ENCODE measurements around the gene SPATA3. TPM values are rescaled to one million over a fixed set of nuclear protein-coding genes. Genes with fewer than 3 reads are reported as not detected.

The SPATA3 gene
- total RNA-seq, 2 donors from 2014 or later = 0.50 TPM; not detected in 1

- Mint-ChIP-seq H3K9me3 (no peaks in the 10 kb centered on the region), H3K27ac (peak overlapping the region in 1 of 2 donors; percentile 18), H3K36me3 (no peaks in the 10 kb centered on the region), H3K4me1 (ENCODE audit: low read depth in 2 of 2) (no peaks in the 10 kb centered on the region), H3K4me3 (no peak overlapping the region), H3K27me3 (peaks cover 36 to 37% of the 10 kb centered on the region in 2 donors)
- no peak for ATAC-seq
- no peak for DNase-seq (ENCODE audit: low spot score)
Observed at GRCh38 chr2:231032575-231033140, 36.7 kb downstream of the SPATA3 start.

GRCh38 chr2:231033147-231034132 is 37.5 kb downstream of the SPATA3 start:
- Mint-ChIP-seq H3K27ac (peak overlapping the region in 1 of 2 donors; percentile 18), H3K4me3 (no peak overlapping the region), H3K27me3 (peaks cover 39 to 40% of the 10 kb centered on the region in 2 donors), H3K4me1 (ENCODE audit: low read depth in 2 of 2) (no peaks in the 10 kb centered on the region), H3K9me3 (no peaks in the 10 kb centered on the region), H3K36me3 (no peaks in the 10 kb centered on the region)
- DNase-seq (ENCODE audit: low spot score) (no peak), ATAC-seq (no peak)

- Mint-ChIP-seq H3K4me1 (ENCODE audit: low read depth in 2 of 2) (no peaks in the 10 kb centered on the region), H3K36me3 (no peaks in the 10 kb centered on the region), H3K4me3 (no peak overlapping the region), H3K27ac (no peak overlapping the region), H3K27me3 (peaks cover 42 to 50% of the 10 kb centered on the region in 2 donors), H3K9me3 (no peaks in the 10 kb centered on the region)
- no peak for DNase-seq (ENCODE audit: low spot score)
- no peak for ATAC-seq
Observed at GRCh38 chr2:231034291-231034882, 38.5 kb downstream of the SPATA3 start.

- no peaks in the 10 kb centered on the region for H3K36me3 Mint-ChIP-seq
- H3K4me3 Mint-ChIP-seq = no peak overlapping the region
- ATAC-seq = no peak
- peaks cover 54 to 67% of the 10 kb centered on the region in 2 donors for H3K27me3 Mint-ChIP-seq
- peaks cover 0 to 3% of the 10 kb centered on the region in 2 donors for H3K4me1 Mint-ChIP-seq (ENCODE audit: low read depth in 2 of 2)
- no peak for DNase-seq (ENCODE audit: low spot score)
- H3K27ac Mint-ChIP-seq = no peak overlapping the region
- no peaks in the 10 kb centered on the region for H3K9me3 Mint-ChIP-seq
Observed at GRCh38 chr2:231036131-231036530, 40.2 kb downstream of the SPATA3 start.

GRCh38 chr2:231036578-231037106 is 40.7 kb downstream of the SPATA3 start:
- DNase-seq (ENCODE audit: low spot score) (no peak), ATAC-seq (no peak)
- no peaks in the 10 kb centered on the region for H3K9me3 Mint-ChIP-seq
- no peak overlapping the region for H3K4me3 Mint-ChIP-seq
- no peak overlapping the region for H3K27ac Mint-ChIP-seq
- peaks cover 0 to 5% of the 10 kb centered on the region in 2 donors for H3K4me1 Mint-ChIP-seq (ENCODE audit: low read depth in 2 of 2)
- peaks cover 57 to 72% of the 10 kb centered on the region in 2 donors for H3K27me3 Mint-ChIP-seq
- no peaks in the 10 kb centered on the region for H3K36me3 Mint-ChIP-seq

GRCh38 chr2:231037202-231037730 is 41.3 kb downstream of the SPATA3 start, which contains the start of gene C2orf72:
Gene C2orf72 (plus strand): TSS chr2:231037523. CDS start chr2:231037566, 43 bp downstream.
- H3K4me1 Mint-ChIP-seq (ENCODE audit: low read depth in 2 of 2) = peaks cover 0 to 8% of the 10 kb centered on the region in 2 donors
- H3K4me3 Mint-ChIP-seq = peak within 1 kb of the TSS; percentile 61
- DNase-seq (ENCODE audit: low spot score) (no peak), ATAC-seq (peak; percentile 47 to 54)
- no peaks in the 10 kb centered on the region for H3K36me3 Mint-ChIP-seq
- H3K27ac Mint-ChIP-seq = no peak within 1 kb of the TSS
- no peaks in the 10 kb centered on the region for H3K9me3 Mint-ChIP-seq
- peaks cover 58 to 77% of the 10 kb centered on the region in 2 donors for H3K27me3 Mint-ChIP-seq

- DNase-seq (ENCODE audit: low spot score) = no peak
- peak; percentile 51 to 74 for ATAC-seq
- H3K4me1 Mint-ChIP-seq (ENCODE audit: low read depth in 2 of 2) = peaks cover 0 to 8% of the 10 kb centered on the region in 2 donors
- H3K9me3 Mint-ChIP-seq = no peaks in the 10 kb centered on the region
- H3K4me3 Mint-ChIP-seq = peak overlapping the region; percentile 61
- no peak overlapping the region for H3K27ac Mint-ChIP-seq
- peaks cover 53 to 77% of the 10 kb centered on the region in 2 donors for H3K27me3 Mint-ChIP-seq
- H3K36me3 Mint-ChIP-seq = no peaks in the 10 kb centered on the region
Observed at GRCh38 chr2:231037731-231038482, 42.0 kb downstream of the SPATA3 start.

- H3K36me3 Mint-ChIP-seq = no peaks in the 10 kb centered on the region
- no peak for ATAC-seq
- peaks cover 0 to 8% of the 10 kb centered on the region in 2 donors for H3K4me1 Mint-ChIP-seq (ENCODE audit: low read depth in 2 of 2)
- H3K4me3 Mint-ChIP-seq = peak overlapping the region; percentile 61
- DNase-seq (ENCODE audit: low spot score) = no peak
- no peaks in the 10 kb centered on the region for H3K9me3 Mint-ChIP-seq
- H3K27ac Mint-ChIP-seq = no peak overlapping the region
- peaks cover 47 to 70% of the 10 kb centered on the region in 2 donors for H3K27me3 Mint-ChIP-seq
Observed at GRCh38 chr2:231038483-231039293, 42.8 kb downstream of the SPATA3 start.

GRCh38 chr2:231039294-231039664 is 43.4 kb downstream of the SPATA3 start:
- Mint-ChIP-seq H3K27me3 (peaks cover 46 to 64% of the 10 kb centered on the region in 2 donors), H3K4me1 (ENCODE audit: low read depth in 2 of 2) (peaks cover 0 to 8% of the 10 kb centered on the region in 2 donors), H3K9me3 (no peaks in the 10 kb centered on the region), H3K4me3 (no peak overlapping the region), H3K27ac (no peak overlapping the region), H3K36me3 (no peaks in the 10 kb centered on the region)
- no peak for ATAC-seq
- DNase-seq (ENCODE audit: low spot score) = no peak

GRCh38 chr2:231039821-231040364 is 44.0 kb downstream of the SPATA3 start:
- Mint-ChIP-seq H3K27me3 (peaks cover 44 to 59% of the 10 kb centered on the region in 2 donors), H3K27ac (no peak overlapping the region), H3K36me3 (no peaks in the 10 kb centered on the region), H3K4me1 (ENCODE audit: low read depth in 2 of 2) (peaks cover 0 to 8% of the 10 kb centered on the region in 2 donors), H3K4me3 (no peak overlapping the region), H3K9me3 (no peaks in the 10 kb centered on the region)
- DNase-seq (ENCODE audit: low spot score) (no peak), ATAC-seq (no peak)

- no peak overlapping the region for H3K4me3 Mint-ChIP-seq
- DNase-seq (ENCODE audit: low spot score) = no peak
- H3K36me3 Mint-ChIP-seq = no peaks in the 10 kb centered on the region
- H3K9me3 Mint-ChIP-seq = no peaks in the 10 kb centered on the region
- peaks cover 40 to 50% of the 10 kb centered on the region in 2 donors for H3K27me3 Mint-ChIP-seq
- H3K27ac Mint-ChIP-seq = no peak overlapping the region
- H3K4me1 Mint-ChIP-seq (ENCODE audit: low read depth in 2 of 2) = peaks cover 0 to 8% of the 10 kb centered on the region in 2 donors
- ATAC-seq = no peak
Observed at GRCh38 chr2:231041061-231041689, 45.3 kb downstream of the SPATA3 start.

GRCh38 chr2:231043796-231044195 is 47.9 kb downstream of the SPATA3 start:
- H3K27ac Mint-ChIP-seq = no peak overlapping the region
- H3K4me1 Mint-ChIP-seq (ENCODE audit: low read depth in 2 of 2) = peaks cover 0 to 8% of the 10 kb centered on the region in 2 donors
- peaks cover 33 to 37% of the 10 kb centered on the region in 2 donors for H3K27me3 Mint-ChIP-seq
- H3K9me3 Mint-ChIP-seq = no peaks in the 10 kb centered on the region
- no peaks in the 10 kb centered on the region for H3K36me3 Mint-ChIP-seq
- DNase-seq (ENCODE audit: low spot score) (no peak), ATAC-seq (no peak)
- no peak overlapping the region for H3K4me3 Mint-ChIP-seq

All from natural killer cell treated with Interleukin-12 subunit alpha and Interleukin-12 subunit beta and Interleukin-15 and Interleukin-18, amount 100 ng/mL, for 72 hours (primary cell).